Bone marrow (tissue), 2 donors: Measurements from ENCODE around the gene RPN1.
"Not testable (repeated sequence)": the region's sequence is repeated elsewhere in the genome, so short reads cannot be mapped to it uniquely, and the experiment has no call there.

Experiments used
- DNase-seq, 2 donors: peaks; one replicate each; lab custom pipeline; 2025; lab: John Stamatoyannopoulos, UW

The RPN1 gene

DNA sequence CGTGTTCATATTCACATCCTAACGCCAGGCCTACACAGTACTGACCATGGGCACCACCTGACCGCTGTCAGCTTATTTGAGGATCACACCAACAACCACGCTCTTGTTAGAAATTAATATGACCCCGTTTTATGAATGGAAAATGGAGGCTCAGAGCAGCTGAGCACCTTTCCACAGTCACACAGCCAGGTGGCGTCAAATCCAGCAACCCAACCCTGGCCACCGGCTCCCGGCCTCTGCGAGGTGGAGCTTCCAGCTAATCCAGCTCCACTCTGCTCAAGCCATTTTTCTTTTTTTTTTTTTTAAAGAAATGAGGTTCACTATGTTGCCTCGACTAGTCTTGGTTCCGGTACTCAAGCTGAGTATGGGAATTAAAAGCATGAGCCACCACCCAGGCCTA lies 41.3 kb downstream of the RPN1 start:
- DNase-seq = no peak

DNA sequence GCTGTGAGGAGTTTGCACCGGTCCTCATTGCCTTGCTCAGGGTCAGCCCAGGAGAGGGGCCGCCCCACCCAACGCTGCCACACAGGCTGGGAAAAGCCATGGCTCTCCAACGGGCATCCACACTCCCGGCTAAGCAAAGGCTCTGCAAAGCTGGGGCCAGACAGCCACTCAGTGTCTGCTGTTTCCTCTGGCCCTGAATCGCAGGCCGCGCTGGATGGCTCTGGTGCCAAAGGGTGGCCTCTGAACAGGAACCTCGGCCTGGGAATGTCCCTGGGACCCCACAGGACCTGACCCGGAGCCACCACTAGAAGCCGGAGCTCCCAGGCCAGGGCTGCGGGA lies 42.9 kb downstream of the RPN1 start:
- no peak for DNase-seq

DNA sequence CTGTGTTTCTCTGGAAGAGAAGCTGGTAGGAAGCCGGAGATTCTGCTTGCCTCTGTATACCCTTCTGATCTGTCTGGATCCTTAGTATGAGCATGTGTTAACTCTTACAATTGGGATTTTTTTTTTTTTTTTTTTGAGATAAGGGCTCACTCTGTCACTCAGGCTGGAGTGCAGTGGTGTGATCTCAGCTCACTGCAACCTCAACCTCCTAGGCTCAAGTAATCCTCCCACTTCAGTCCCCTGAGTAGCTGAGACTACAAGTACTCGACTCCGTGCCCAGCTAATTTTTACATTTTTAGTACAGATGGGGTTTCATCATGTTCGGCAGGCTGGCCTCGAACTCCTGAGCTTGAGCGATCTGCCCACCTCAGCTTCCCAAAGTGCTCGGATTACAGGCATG lies 44.5 kb downstream of the RPN1 start:
- DNase-seq = no peak

DNA sequence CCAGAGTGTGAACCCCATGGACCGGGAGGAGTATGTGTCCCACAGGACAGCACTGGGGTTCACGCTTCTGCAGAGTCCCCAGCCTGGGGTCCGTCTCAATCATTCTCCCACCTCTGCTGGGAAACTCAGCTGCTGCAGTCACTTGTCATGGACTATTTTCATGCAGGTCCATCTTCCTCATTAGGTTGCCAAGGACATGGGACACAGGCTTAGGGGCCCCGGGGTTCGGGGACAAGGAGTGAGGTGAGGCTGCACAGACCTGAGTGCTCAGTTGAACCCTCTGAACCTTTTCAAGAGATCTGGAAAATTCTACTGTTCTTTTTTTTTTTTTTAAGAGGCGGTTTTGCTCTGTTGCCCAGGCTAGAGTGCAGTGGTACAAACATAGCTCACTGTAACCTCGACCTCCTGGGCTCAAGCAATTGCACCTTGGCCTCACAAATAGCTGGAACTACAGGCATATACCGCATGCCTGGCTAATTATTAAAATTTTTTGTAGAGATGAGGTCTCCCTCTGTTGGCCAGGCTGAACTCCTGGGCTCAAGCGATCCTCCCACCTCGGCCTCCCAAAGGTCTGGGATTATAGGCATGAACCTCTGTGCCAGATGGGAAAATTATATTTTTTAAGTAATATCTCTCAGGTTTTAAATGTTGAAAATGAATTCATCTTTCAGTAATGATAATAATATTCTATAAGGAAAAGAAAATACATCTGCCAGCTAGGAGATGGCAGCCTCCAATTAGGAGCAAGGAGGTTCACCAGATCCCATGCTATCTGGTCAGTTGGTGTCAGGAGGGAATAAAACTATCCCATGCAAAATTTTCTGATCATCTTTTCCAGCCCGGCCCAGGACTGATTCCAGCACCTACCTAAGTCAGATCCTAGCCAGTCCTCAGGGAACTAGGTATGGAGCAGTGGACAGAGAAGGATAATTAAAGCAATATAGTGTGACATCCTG lies 45.2 kb downstream of the RPN1 start:
- no peak for DNase-seq

DNA sequence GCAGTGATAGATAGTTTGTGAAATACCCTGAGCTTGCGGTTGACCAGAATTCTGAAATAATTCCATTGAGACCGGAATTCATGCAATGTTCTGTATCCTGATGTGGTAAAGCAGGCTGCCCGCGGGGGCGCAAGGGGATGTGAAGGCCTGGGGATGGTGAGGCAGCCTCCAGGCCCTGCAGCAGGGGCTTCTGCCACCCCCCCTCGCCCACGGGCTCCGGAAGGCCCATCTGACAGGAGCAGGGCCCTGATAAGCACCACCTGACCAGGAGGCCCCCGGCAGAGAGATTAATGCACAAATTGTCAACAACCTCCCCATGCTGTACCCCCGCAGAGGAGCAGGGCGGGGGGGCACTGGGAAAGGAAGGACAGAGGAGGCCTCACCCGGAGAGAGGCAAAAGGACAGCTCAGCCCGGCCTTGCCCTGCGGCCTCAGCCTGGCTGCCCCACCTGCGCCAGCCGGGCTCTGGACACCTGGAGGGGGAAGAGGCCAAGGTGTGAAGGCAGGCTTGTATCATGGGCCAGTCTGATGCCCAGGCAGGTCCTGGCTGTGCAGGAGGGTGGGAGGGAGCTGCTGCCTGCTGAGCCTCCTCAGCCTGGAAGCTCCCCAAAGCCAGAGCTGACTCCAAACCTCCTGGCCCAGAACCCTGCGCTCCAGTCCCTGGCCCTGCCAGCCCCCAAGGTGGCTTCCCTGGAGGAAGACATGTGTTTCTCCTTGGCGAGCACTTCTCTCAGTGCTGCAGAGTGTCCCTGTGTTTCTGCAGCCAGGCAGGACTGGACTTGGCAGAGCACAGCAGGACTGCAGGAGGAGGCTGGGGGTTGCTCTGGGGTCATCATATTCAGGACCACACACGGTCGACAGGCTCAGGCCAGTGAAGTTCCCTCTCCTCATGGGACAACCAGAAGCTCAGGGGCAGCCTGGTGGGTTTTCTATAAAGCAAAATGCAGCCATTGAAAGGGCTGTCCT lies 46.5 kb downstream of the RPN1 start:
- DNase-seq = no peak

DNA sequence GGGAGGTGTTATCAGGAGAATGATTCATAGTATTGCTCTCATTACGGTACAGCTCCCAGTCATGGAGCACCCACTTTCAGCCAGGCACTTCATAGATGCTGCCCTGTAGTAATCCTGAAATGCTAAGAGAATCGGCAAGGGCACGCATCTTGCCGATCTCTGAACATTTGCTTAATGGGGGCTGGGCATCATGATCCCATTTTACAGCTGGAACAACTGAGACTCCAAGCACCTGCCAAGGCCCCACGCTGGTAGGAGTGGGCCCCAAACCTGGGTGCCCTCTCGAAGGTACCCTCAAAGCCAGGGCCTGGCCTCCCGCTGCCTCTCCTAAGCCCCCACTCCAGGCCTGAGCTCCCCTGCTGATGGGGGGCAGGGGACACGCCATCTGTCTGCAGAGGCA lies 47.3 kb downstream of the RPN1 start:
- DNase-seq = no peak

DNA sequence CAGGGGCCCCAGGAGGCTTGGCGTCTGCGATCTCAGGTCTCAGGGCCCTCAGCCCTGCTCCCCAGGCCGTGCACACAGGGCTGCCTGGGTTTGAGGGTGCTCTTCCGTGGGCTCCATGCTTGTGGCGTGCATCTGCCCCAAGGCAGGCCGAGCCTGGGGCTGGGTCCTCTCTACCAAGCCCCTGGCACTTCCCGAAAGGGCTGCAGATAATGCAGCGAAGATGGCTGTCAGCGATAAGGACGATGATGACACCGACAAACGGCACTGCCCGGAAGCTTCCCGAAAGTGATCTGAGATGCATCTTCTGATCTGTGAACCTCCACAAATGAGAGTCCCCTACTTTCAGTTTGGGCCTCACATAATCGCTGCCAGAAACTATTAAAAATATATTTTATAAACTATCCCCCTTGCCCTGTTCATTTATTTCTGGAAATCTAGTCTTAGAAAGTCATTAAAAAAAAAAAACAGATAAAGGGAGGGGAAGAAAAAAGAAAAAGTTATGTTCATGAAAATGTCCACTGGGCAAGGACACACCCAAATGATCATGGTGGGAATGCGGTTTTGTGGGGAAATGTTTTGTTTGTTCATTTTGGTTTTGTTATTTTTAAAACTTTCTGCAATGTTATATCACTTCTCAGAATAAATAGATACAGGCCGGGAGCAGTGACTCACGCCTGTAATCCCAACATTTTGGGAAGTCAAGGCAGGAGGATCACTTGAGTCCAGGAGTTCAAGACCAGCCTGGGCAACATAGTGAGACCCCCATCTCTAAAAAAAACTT lies 51.5 kb downstream of the RPN1 start:
- DNase-seq = no peak

DNA sequence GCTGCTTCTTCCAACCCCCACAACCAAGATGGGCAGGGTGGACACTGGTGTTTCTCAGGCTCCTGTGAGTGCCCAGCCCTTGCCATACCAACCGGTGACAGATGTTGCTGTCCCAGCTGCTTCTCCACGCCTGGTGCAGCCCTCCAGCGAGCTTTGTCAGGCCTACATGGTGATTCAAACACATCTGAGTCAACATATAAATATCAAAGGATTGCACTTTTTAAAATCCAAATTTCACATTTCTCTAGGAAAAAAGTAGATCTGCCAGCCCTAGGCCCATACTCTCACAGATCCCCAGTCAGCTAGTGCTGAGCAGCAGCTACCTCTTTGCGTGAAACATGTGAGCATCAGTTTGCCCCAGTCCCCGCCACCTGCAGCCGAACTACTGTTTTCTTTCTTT lies 52.7 kb downstream of the RPN1 start:
- DNase-seq = no peak

DNA sequence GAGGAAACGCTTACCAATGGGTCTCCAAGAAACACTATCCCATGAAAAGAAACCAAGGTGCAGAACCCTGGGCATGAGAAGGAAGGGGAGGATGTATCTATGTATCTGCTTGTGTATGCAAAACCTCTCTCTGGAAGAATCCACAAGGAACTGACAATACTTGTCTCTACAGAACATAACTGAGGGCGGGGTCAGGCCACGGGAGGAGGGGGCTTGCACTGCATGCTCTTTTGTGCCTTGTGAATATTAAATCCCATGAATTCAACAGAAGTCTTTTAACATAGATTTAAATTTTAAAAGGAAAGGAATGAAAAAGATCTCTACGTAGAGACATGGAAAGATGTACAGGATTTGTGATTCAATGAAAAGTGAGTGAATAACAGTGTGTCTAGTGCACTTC lies 57.8 kb downstream of the RPN1 start:
- no peak for DNase-seq

DNA sequence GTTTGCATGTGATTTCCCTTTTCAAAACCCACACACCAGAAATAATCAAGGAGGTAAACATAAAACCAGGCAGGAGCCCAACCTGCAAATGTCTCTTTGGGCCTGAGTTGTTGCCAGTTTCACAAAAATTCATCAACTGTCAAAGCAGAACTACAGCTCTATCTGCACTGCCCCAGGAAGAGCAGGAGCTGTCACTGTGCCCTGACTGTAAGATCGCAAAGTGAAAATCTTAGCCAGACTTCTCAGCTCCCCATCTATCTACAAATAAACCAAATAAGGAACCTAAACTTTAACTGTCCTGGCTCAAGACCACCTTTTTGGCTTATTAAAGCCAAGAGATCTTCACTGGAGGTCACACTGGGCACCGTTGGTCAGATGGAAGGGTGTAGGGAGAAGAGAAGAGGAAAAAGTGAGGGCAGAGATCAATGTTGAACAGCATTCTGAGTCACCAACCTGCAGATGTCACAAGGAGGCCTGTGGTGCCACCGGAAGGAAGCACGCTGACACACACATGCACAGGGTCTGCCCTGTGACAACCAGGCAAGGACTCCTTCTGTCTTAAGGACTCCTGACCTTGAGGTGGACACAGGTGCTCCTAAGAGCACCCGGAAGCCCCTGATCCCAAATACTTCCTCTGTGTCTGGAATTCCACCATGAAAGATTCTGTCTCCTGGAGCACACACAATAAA lies 58.7 kb downstream of the RPN1 start:
- DNase-seq = peak in 1 of 2 donors; percentile 83

DNA sequence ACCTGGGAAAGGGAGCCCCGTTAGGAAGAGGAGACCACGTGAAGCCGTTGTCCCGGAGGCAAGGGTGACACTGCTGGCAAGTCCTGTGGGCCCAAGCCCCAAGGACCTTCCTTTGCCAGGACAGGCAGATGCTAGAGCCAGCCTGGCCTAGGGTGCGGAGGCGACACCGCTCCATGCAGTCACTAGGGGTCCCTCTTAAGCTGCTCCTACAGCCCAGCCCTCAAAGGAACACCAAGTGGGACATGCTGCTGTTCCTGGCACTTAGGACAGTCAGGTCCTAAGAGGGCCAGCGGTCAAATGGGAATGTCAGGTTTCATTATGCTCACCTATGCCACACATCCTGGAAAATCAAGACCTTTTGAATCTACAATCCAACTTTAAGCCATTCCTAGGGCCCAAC lies 59.7 kb downstream of the RPN1 start:
- DNase-seq = no peak

DNA sequence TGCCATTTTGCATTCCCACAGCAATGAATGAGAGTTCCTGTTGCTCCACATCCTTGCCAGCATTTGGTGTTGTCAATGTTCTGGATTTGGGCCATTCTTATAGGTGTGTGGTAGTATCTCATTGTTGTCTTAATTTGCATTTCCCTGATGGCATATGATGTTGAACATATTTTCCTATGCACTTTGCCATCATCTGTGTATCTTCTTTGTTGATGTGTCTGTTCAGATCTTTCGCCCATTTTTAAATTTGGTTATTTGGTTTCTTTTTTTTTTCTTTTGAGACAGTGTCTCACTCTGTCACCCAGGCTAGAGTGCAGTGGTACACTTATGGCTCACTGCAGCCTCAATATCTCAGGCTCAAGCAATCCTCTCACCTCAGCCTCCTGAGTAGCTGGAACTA lies 60.6 kb downstream of the RPN1 start:
- DNase-seq = not testable (repeated sequence)

DNA sequence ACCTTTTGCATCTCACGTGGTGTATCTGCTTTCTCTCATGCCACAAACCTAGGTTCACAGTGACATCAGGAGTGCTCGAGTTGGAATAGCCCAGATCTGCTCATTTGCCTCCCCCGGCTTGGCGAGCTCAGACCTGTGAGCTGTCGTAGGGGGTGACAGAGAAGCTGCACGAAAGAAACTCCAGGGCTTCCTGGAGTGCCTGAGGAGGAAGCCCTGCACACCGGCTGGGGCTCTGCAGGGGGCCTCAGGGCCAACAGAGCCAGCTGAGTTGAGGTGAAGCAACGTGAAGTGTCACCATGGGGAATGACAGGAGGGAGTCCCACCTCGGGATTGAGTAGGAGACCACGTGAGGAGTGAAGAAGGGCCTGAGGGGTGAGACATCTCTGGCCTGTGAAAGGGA lies 62.5 kb downstream of the RPN1 start:
- peak in 1 of 2 donors; percentile 84 for DNase-seq

DNA sequence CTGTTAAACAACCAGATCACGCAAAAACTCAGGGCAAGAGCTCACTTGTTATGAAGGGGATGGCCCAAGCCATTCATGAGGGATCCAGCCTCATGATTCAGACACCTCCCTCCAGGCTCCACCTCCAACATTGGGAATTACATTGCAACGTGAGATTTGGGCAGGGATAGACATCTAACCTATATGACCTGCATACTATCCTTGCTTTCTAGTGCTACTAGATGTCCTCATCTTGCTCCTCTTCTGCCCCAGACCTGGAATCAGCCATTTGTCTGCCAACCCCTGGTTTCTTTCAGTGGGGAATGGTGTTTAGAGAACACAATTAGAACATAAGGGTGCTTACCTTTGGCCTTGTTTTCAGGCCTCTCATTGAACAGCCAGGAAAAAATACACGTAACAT lies 63.2 kb downstream of the RPN1 start:
- DNase-seq = no peak

DNA sequence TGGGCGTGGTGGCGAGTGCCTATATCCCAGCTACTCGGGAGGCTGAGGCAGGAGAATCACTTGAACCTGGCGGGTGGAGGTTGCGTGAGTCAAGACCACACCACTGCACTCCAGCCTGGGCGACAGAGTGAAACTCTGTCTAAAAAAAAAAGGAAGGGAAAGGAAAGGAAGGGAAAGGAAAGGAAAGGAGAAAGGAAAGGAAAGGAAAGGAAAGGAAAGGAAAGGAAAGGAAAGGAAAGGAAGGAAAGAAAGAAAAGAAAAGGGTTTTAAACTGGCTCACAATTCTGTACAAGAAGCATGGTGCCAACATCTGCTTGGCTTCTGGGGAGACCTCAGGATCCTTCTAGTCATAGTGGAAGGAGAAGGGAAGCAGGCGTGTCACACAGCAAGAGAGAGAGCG lies 63.7 kb downstream of the RPN1 start:
- DNase-seq = not testable (repeated sequence)

DNA sequence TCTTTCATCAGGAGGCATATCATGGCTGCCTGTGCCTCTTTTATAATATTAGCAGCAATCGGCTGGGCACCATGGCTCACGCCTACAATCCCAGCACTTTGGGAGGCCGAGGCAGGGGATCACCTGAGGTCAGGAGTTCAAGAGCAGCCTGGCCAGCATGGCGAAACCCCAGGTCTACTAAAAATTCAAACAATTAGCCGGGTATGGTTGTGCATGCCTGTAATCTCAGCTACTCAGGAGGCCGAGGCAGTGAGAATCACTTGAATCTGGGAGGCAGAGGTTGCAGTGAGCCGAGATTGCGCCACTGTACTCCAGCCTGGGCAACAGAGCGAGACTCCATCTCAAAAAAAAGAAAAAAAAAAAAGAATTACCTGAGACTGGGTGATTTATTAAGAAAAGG lies 64.2 kb downstream of the RPN1 start:
- DNase-seq = not testable (repeated sequence)

DNA sequence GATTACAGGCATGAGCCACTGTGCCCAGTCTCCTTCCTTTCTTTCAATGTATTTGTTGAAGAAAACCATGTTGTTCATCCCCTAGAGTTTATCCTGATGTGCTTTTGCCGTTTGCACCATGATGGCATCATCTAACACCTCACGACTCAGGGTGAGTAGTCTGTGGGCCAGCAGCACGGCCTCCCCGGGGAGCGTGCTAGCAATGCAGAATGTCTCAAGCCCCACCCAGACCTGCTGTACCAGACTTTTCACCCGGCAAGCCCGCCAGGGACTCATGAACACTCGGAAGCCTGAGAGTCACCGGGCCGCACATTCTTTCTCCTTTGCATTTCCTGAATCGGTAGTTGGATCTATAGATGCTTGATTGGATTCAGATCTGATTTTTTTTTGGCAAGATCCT lies 64.6 kb downstream of the RPN1 start:
- DNase-seq = no peak

DNA sequence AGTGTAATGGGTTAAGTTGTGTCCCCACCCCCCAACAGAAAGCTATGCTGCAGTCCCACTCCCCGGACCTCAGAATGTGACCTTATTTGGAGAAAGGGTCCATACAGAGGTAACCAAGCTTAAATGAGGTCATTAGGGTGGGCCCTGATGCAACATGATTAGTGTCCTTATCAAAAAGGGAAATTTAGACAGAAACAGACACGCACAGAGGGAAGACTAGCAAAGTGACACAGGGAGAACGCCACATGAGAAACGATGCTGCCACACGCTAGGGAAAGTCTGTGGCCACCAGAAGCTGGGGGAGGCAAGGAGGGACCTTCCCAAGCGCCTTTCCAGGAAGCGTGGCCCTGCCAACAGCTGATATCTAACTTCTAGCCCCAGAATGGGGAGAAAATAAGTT lies 65.4 kb downstream of the RPN1 start:
- peak in 1 of 2 donors; percentile 10 for DNase-seq

DNA sequence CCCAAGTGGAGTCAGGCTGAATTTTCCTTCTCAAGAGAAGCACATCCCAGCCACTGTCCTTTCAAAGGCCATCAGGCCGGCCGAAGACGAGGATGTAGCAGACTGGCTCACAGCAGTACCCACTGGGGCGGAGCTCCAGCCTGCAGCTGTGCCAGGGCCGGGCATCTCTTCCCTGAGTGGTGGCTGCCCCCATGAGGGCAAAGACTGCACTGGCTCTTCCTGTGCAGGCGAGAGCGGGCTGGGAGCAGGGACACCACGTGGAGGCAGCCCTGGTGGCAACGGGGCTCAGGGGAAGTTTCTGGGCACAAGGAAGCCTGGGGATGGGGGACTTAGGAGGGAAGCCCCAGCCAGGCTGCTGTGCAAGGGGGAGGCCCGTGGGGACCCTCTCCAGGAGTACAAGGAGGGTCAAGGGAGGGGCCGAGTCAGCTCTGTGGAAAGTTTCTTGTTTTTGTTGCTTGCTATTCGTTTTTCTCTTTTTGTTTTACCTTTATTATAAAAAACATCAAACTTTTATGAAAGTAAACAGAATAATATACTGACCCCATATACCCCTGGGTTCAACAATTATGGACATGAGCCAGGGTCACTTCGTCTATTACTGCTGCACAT lies 66.1 kb downstream of the RPN1 start:
- peak; percentile 19 to 69 for DNase-seq

DNA sequence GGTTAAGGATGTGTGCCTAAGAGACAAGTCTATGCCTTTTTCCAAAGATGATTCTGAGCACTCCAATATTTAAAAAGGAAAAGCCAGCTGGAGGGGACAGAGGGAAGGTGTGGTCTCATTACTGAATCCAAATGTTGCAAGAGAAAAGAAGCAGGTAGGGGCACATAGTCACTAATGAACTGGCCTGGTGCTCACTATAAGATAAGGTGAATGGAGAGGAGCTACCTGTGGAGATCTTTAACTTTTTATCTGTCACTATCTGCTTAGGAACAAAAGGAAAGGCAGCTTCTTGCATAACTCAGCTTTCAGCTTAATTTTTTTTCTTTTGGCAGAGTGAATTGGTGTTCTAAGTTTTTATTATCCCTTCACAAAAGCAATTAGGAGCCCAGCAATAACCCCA lies 69.1 kb downstream of the RPN1 start:
- DNase-seq = no peak

DNA sequence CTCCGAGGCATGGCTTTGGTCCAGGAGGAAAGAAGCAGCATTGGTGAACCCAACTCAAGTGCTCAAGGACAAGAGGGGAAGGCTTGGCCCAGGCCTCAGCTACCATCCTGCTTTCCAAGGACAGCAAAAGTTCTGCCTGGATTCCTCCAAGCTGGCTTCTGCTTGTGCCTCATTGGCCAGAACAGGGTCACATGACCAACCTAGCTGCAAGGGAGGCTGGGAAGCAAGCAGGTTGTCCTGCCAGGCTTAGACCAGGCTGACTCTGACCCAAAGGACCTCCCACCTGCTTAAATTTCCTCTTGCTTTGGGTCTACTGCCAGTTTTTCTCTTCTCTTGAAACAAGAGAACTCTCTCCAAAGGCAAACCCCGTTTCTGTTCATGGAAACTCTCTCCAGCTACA lies 70.7 kb downstream of the RPN1 start:
- no peak for DNase-seq
